Measurements from ENCODE around the gene MAPKBP1.

MAPKBP1 gene

GRCh38 chr15:41868321-41868720 is 94.0 kb downstream of the MAPKBP1 start:
- intact Hi-C loops (cut with DNase I; ENCODE audit: low total_unique reads): no loop called here

GRCh38 chr15:41869770-41870688 is 95.7 kb downstream of the MAPKBP1 start:
- H3K4me3 ChIP-seq: no peak overlapping the region
- TF ChIP-seq CTCF (IDR thresholded peaks at IDR 0.05): no peak
- intact Hi-C loops (cut with DNase I; ENCODE audit: low total_unique reads): no loop called here
- H3K27me3 ChIP-seq: no peaks in the 10 kb centered on the region
- no peaks in the 10 kb centered on the region for H3K9me3 ChIP-seq
- no peaks in the 10 kb centered on the region for H3K4me1 ChIP-seq
- H3K36me3 ChIP-seq: no peaks in the 10 kb centered on the region
- H3K27ac ChIP-seq: no peak overlapping the region
- no peak for DNase-seq

More at GRCh38 chr15:41868321-41868720, 94.0 kb downstream of the MAPKBP1 start:
- no peaks in the 10 kb centered on the region for H3K36me3 ChIP-seq
- no peak overlapping the region for H3K4me3 ChIP-seq
- H3K4me1 ChIP-seq: no peaks in the 10 kb centered on the region
- H3K27me3 ChIP-seq: no peaks in the 10 kb centered on the region
- DNase-seq: no peak
- no peak for TF ChIP-seq CTCF (IDR thresholded peaks at IDR 0.05)
- H3K9me3 ChIP-seq: no peaks in the 10 kb centered on the region
- no peak overlapping the region for H3K27ac ChIP-seq

- Histone ChIP-seq H3K9me3 (no peaks in the 10 kb centered on the region), H3K27ac (no peak overlapping the region)
- no peak for DNase-seq
These were observed 96.4 kb downstream of the MAPKBP1 start for GRCh38 chr15:41870689-41871081.

GRCh38 chr15:41871175-41871905 is 97.1 kb downstream of the MAPKBP1 start:
- H3K9me3 ChIP-seq: no peaks in the 10 kb centered on the region
- DNase-seq: no peak
- H3K27me3 ChIP-seq: no peaks in the 10 kb centered on the region
- TF ChIP-seq CTCF (IDR thresholded peaks at IDR 0.05): no peak
- H3K4me3 ChIP-seq: no peak overlapping the region
- no peaks in the 10 kb centered on the region for H3K36me3 ChIP-seq
- intact Hi-C loops (cut with DNase I; ENCODE audit: low total_unique reads): no loop called here
- H3K27ac ChIP-seq: no peak overlapping the region
- H3K4me1 ChIP-seq: no peaks in the 10 kb centered on the region

More at GRCh38 chr15:41870689-41871081, 96.4 kb downstream of the MAPKBP1 start:
- intact Hi-C loops (cut with DNase I; ENCODE audit: low total_unique reads): no loop called here
- Histone ChIP-seq H3K27me3 (no peaks in the 10 kb centered on the region), H3K36me3 (no peaks in the 10 kb centered on the region), H3K4me3 (no peak overlapping the region), H3K4me1 (no peaks in the 10 kb centered on the region)
- TF ChIP-seq CTCF (IDR thresholded peaks at IDR 0.05): no peak

GRCh38 chr15:41872166-41872747 is 98.0 kb downstream of the MAPKBP1 start:
- no peaks in the 10 kb centered on the region for H3K4me1 ChIP-seq
- H3K9me3 ChIP-seq: no peaks in the 10 kb centered on the region
- no peak for TF ChIP-seq CTCF (IDR thresholded peaks at IDR 0.05)
- H3K27ac ChIP-seq: no peak overlapping the region
- no peaks in the 10 kb centered on the region for H3K36me3 ChIP-seq
- no peak overlapping the region for H3K4me3 ChIP-seq
- H3K27me3 ChIP-seq: no peaks in the 10 kb centered on the region
- no peak for DNase-seq
- intact Hi-C loops (cut with DNase I; ENCODE audit: low total_unique reads): no loop called here

Measured in tibial artery (tissue), 4 donors.